Retinal pigment epithelial cell (primary cell): ENCODE results near the gene ASS1.

Source experiments
- DNase-seq: peaks from one replicate; pipeline ENCODE4 v3.0.0-alpha.2; 2010; ENCODE audit warnings: low read depth
- H3K4me3 ChIP-seq: 2 replicates; pipeline ENCODE4 v1.5.1; 2011; ENCODE audit warnings: mild to moderate bottlenecking, low read length, control low read depth, moderate library complexity
- TF ChIP-seq, protein P1 (sequence below): conservative IDR thresholded peaks from 2 replicates; pipeline ENCODE4 v1.5.1; 2011; ENCODE audit warnings: low read depth, low read length, control low read depth, inconsistent platforms

Gene ASS1

DNA sequence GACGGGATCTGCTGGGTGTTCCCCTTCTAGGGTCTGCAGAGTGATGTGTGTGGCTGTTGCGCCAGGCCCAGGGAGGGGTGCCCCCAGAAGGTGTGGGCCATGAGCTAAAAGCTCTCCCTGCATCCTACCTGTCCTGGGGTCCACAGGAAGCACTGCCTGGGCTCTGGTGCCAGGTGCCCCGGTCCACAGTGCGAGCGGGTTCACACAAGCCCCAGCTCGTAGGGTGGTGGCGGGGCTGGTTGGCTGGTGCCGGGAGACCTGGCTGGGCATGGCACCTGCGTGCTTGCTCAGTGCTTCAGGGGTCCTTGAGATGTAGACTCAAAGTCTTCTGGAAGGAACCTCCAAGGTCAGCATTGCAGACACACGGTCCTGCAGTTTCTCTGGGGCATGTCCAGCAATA lies 25.5 kb downstream of the ASS1 start:
- TF ChIP-seq, protein P1, sequence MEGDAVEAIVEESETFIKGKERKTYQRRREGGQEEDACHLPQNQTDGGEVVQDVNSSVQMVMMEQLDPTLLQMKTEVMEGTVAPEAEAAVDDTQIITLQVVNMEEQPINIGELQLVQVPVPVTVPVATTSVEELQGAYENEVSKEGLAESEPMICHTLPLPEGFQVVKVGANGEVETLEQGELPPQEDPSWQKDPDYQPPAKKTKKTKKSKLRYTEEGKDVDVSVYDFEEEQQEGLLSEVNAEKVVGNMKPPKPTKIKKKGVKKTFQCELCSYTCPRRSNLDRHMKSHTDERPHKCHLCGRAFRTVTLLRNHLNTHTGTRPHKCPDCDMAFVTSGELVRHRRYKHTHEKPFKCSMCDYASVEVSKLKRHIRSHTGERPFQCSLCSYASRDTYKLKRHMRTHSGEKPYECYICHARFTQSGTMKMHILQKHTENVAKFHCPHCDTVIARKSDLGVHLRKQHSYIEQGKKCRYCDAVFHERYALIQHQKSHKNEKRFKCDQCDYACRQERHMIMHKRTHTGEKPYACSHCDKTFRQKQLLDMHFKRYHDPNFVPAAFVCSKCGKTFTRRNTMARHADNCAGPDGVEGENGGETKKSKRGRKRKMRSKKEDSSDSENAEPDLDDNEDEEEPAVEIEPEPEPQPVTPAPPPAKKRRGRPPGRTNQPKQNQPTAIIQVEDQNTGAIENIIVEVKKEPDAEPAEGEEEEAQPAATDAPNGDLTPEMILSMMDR: no peak
- H3K4me3 ChIP-seq: no peak overlapping the region
- DNase-seq: no peak

DNA sequence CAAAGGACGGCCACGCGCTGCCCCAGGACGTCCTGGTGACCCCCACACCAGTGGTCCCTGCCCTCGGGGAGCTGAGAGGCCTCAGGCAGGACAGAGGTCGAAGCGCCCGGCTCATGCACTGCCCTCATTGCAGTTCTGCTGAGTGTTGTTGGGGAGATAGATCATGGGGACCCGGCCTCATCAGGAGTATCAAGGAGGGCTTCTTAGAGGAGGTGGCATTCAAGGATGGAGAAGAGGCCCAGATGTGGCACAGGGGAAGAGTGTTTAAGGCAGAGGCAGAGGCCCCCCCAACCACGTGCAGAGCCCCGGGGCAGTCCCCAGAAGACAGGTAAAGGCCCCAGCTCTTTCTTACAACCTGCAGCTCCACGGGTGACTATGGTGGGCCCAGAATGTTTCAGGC lies 26.2 kb downstream of the ASS1 start:
- DNase-seq: no peak
- TF ChIP-seq, protein P1: no peak
- H3K4me3 ChIP-seq: no peak overlapping the region

DNA sequence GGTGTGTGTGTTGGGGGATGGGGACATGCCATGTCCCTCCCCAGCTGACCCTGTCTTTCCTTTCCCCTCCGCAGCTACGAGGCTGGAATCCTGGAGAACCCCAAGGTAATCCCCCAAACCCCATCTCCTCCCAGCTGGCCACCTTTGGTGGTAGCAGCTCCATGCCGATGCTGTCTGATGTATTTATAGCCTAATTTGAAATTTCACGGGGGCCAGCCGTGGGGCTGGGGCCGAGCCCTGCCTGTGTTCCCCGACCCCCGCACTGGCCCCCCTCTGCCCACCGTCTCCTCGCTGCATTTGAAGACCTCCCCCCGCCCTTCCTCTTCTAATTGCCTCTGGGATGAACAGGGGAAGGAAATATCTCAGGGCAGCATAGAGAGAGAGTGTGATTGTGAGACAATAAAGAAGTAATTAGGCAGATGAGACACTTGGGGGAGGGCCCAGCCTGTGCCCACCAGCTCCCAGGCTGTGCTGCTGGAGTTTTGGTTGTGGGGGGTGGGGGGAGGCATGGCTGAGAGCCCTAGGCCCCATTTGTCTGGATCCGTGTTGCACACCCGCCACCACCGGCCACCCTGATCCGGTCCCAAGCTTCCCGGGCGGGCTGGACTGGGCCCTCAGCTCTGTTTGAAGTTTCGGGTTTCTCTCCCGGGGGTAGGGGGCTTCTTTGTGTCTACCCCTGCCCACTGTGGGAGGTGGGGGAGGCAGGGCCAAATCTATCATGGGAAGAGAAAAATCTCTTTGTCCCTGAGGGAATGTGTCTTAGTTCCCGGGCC lies 26.8 kb downstream of the ASS1 start:
- TF ChIP-seq, protein P1: no peak

DNA sequence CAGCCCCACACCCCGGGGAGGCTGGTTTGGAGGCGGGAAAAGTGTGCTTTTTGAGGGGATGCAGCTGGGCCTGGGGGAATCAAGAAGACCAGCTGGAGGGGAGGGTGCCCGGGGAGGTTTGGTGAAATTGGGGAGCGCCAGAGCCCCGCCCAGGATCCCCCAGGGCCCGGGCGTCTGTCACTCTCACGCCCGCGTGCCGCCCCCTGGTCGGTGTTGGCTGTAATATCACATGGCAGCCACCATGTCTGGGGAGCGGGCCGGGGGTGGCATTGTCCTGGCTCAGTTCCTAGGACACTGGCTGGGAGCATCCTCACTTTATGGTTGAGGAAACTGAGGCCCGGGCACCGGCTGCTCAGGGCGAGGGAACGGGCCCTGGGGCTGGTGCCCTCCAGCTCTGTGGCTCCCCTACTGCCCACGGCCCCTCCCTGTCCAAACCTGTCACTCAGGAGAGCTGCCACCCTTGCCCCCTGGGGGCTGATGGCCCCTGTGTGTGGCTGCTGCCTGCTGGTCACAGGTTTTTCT lies 27.5 kb downstream of the ASS1 start:
- TF ChIP-seq, protein P1: no peak
- H3K4me3 ChIP-seq: no peak overlapping the region
- DNase-seq: no peak

More for the DNA sequence above, 26.8 kb downstream of the ASS1 start:
- H3K4me3 ChIP-seq: no peak overlapping the region
- DNase-seq: no peak

DNA sequence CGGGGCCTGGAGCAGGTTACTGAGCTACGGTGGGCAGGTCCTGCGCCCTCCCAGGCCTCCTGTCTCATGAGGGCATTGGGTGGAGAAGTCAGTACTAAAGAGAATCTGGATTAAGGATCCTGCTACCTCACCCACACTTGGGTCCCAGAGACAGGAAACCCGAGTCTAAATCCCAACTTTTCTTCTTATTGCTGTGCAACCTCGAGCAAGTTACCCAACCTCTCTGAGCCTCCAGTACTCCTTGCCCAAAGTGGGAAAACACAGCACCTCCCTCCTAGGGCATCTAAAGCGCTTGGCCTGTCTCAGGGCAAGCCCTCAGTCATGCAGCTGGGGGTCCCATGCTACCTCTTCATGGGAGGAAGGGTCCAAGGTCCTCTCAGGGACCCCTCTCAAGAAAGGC lies 28.2 kb downstream of the ASS1 start:
- H3K4me3 ChIP-seq: no peak overlapping the region
- DNase-seq: no peak
- TF ChIP-seq, protein P1: no peak

DNA sequence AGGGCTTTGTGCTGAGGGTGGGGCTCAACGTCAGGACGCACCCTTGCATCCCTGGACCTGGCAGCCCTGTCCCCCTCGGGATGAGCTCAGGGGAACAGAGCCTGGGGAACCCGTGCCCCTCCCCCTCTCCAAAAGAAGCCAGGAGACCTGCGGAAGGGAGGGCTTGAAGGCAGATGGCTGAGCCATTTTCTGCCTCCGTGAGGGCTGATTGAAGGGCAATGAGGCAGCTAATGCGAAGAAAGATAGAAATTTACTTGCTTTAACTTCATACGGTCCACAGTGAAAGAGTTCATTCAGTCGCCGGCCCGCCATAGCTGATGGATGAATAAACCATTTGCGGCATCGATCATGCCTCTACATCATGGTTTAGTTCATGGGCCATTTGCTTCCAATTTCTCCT lies 28.8 kb downstream of the ASS1 start:
- TF ChIP-seq, protein P1: no peak
- DNase-seq: no peak
- H3K4me3 ChIP-seq: no peak overlapping the region

DNA sequence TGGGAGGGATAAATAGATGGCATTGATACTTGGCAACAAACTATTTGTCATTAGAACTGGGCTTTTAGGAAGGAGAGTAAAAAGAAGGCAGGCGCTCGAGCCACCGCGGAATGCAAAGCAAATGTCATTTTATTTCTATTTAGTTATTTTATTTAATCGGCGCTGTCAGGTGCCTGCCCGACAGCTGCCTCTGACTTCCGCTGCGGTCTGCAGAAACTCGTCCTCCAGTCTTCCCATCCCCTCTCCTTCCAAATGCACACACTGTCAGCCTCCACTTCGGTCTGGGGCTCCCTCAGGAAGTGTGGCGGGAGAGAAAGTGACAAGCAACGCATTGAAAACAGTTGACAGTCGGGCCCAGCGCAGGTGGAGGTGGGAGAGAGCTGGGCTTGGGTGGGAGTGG lies 29.3 kb downstream of the ASS1 start:
- TF ChIP-seq, protein P1: no peak
- H3K4me3 ChIP-seq: no peak overlapping the region

More for the DNA sequence above, 29.3 kb downstream of the ASS1 start:
- no peak for DNase-seq
